Mammary epithelial cell (primary cell): ENCODE data around the gene COPG1.

Experiments used
- CTCF ChIP-seq, 2 donors: IDR thresholded peaks in 1 of 2; conservative IDR thresholded peaks in 1 of 2; 2 replicates each; pipeline ENCODE4 v1.5.1; 2011 to 2012; ENCODE audit warnings: inconsistent platforms in 2 of 2, low read length in 2 of 2, mild to moderate bottlenecking in 2 of 2, control low read depth in 1 of 2, low read depth in 1 of 2; ENCODE audit not compliant: insufficient read depth in 1 of 2; ENCODE audit errors: extremely low read depth in 1 of 2
- EZH2 ChIP-seq: IDR thresholded peaks from 2 replicates; pipeline ENCODE4 v1.6.1; 2012; ENCODE audit warnings: low read length, inconsistent platforms, borderline replicate concordance

- TF ChIP-seq CTCF (conservative IDR thresholded peaks at IDR 0.05 in 1 of 2, IDR thresholded peaks at IDR 0.05 in 1 of 2; ENCODE audit: extremely low read depth in 1 of 2, insufficient read depth in 1 of 2, low read depth in 1 of 2, low read length in 2 of 2) (no peak), EZH2 (no peak)
Measured at GRCh38 chr3:129291236-129291886, 42.0 kb downstream of the COPG1 start.
